Right ventricle myocardium superior (tissue), 1 donor: ENCODE measurements around the gene XRCC3. TPM values are rescaled to one million over a fixed set of nuclear protein-coding genes. Genes with fewer than 3 reads are reported as not detected.

ENCODE experiments used
- ATAC-seq: fragments of 200-7000 bp; cut with Tn5 transposase; one replicate; pipeline ENCODE4 v1.9.1; 2020; ENCODE audit warnings: mild to moderate bottlenecking; ENCODE audit not compliant: poor library complexity
- DNase-seq: peaks from one replicate; pipeline ENCODE4 v3.0.0-alpha.2; 2020
- intact Hi-C: fragments of 100-400 bp; cut with DNase I; formaldehyde crosslinking; loops from one replicate; pipeline ENCODE4 v1.11.2; 2022
- total RNA-seq: library from RNA; stranded (reverse); fragmentation: NEBNext Ultra II Directional; extraction: Animal tissue kit (Norgen Biotek cat#: 25700); gene quantifications from one replicate; pipeline ENCODE4 v1.2.1, GENCODE V29; 2021
- donor health status: DM: no; HTN: yes; CAD: no; lungs with severe emphysema.

XRCC3 gene
- total RNA-seq, 1 donor from 2014 or later = 2.6 TPM

DNA sequence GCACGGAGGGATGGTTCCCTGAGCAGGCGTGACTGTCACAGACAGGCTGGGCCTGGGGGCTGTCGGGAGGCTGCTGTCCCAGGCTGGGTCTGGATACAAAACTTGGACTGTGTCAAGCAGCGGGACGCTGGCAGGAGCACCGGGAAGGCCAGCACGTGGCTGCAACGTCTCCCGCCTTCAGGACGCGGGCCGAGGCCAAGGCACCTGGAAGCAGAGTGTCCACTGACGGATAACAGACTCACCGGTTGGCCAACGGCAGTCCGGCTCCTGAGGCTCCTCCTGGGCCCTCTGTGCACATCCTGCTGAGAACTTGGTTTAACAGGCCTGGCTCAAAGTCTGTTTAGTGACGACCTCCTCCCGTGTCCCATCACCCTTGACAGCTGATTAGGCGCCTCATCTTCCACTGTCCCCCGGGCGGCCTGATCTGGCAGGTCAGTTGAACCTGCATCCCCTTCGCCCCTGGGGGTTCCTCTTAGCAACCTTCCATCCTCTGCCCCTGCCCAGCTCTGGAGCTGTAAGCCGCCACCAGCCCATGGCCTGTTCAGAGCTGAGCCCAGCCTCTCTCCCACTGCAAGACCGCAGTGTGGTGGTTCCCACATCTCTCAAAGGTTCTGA lies 2.5 kb downstream of the XRCC3 start:
- intact Hi-C loops = no loop called here
- ATAC-seq = no peak

DNA sequence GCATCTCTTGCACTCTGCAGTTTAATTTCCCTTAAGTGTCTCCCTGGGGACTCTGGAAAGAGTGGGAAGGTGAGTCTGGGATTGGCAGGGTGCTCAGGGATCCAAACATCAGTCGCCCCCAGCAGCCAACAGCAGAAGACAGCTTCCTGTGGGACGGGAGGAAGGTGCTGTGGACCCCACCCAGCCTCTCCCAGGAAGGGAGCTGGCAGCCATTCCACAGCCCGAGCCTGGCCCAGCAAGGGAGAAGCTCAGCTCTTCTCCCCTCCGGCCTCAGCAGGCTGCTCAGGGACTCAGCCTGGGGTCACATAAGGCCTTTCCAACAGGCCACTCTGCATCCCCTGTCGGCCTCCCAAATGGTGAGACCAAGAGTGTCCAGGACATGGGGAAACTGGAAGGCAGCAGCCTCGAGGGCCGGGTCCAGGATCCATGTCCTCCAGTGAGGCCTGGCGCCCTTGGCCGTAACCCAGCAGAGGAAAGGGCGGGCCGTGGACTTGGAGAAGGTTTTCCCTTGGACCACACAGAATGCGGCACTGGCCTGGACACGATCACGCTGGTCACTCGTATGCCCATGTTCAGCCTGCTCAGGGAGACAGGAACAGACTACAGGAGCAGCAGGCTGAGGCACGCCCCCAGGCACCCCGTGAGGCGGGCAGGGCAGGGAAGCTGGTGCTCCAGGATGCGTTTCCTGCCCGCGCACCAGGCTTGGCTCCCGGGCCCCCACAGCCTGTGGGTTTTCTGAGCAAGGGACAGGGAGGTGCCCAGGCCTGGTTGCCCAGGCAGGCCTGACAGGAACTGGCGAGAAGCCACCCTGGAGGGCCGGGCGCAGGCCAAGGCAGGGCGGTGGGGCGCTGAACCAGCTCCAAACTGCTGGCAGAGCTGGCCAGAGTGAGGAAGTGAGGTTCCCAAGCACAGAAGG lies 3.5 kb downstream of the XRCC3 start:
- DNase-seq = peak; percentile 75
- intact Hi-C loops = no loop called here
- peak; percentile 22 for ATAC-seq

More for the DNA sequence above, 2.5 kb downstream of the XRCC3 start:
- no peak for DNase-seq

DNA sequence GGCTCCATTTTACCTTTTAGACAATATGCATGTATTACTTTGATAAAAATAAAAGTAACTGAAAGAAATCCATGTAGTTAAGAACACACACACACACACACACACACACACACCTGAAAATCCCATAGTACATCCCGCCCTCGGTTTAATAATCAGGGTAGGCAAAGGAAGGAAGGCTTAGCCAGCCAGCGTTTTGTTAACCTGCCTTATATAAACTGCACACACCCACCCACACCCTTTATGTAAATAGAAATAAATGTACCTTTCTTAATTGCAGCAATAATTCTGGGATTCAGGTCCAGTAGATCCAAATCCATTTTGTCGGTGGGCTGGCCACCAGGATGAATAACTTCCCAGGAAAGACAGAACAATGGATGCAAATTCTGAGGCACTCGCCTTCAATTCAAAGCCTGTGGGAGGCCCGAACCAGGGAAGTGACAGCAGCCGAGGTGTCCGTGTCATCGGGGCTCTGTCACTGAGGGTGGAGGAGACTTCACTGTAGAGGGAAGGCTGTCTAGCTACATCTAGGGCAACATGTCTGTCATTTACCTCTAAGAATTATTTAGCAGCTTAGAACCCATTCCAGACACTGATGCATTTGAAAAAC lies 4.4 kb downstream of the XRCC3 start:
- intact Hi-C loops = no loop called here
- DNase-seq = no peak

DNA sequence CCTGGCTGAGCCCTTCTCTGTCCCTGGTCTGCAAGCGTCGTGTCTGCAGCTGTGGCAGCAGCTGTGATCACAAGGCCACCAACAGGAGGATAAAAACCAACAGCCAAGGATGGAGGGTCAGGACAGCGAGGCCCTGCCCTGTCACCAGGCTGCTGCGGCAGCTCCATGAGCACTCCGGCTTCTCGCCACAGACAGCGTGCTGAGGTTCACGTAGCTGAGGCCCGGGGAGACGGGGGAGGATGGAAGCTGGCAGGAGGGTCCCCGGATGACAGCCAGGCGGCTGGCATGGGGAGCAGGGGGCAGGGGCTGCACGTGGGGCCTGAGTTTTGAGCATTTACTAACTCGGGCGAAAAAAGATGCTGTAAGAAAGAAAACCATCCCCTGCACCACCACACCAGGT lies 5.4 kb downstream of the XRCC3 start:
- no peak for DNase-seq
- intact Hi-C loops = no loop called here
- no peak for ATAC-seq

More for the DNA sequence above, 4.4 kb downstream of the XRCC3 start:
- no peak for ATAC-seq

DNA sequence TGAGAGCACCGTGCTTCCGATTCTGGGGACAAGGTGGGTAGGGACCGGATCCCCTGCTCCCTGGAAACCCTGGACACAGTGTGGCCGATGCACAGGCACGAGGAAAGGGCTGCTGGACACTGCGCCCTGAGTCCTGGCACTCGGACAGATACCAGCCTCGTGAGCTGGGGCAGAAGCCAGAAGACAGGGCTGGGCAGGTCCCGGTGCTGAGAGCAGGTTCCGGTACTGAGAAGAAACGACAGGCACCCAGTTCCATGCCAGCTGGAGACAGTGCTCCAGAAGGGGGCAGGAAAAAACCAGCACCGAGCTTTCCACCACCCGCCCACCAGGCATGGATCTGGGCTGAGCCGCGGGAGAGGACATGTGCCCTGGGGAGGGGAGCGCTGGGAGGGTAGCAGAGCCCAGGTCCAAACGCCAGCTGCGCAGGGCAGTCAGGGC lies 6.5 kb downstream of the XRCC3 start:
- no peak for DNase-seq
- peak; percentile 48 for ATAC-seq
- intact Hi-C loops = no loop called here

DNA sequence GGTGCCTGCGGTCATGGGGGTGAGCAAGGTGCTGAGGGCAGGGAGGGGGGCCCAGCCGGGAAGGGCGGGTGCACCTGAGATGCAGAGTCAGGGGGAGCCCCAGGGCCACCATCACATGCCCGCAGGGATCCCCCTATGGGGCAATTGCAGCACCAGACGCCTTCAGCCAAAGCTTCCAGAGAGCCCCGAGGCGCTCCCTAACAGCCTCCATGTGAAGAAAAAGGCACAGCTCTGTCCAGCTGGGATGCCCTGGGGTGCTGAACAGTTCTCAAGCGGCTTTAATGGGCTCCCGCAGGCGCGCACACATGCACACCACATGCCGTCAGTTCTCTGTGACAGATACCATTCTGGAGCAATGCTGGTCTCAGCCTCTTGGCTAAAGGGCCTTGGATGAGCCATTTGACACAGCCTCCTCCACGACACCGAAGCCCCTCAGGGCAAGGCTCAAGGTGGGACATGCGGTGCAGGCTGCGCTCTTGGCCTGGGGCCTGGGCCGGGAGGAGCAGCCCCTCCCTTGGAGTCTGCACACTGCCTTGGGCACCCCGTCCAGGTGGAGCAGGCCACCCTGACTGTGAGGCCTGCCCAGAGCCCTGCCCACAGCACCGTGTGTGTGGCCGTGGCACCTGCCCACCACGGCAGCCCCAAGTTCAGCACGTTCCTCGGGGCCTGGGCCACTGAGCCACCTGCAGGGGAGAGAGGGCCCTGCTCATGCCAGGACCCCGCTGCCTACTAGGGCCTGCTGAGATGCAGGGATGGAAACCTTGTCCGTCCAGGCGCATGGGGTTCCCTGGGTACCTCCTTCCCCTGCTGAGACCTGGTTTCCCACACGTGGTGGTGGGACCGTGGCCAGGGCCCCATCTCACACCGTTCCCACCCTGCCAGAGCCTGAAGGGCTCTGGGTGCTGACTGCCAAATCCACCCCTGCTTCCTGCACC lies 7.7 kb downstream of the XRCC3 start:
- no peak for DNase-seq
- no peak for ATAC-seq
- intact Hi-C loops = no loop called here

DNA sequence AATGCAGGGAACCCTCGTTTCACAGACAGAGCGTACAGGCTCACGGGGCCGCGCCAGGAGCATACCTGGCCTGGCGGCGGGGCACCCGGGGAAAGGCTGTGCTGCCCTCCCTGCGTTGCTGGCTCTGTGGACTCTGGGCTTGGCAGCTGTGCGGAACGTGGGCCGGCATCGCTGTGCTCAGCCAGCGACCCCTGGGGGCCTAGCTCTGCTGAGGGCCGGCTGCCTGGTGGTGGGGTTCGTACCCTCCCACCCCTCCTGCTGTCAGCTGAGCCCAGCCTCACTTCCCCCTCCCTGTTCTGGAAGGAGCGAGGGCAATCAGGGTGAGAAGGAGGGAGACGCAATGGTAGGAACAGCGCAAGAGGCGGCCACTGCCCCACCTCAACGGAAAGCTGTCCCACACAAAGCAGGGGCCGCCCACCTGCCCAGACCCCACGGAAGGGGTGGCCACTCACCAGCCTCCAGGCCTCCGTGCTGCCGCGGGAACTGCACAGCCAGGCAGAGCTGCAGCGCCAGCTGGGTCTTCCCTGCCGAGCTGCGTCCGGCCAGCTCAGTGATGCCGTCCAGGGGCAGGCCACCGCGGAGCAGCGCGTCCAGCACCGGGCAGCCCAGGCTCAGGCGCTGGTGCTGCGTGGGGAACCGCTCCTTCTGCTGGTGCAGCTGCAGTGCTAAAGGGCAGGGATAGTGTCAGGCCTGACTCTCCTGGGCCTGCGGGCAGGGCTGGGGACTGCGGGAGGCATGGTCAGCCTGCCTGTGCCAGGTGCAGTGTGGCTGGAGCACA lies 8.5 kb downstream of the XRCC3 start:
- DNase-seq (no peak), ATAC-seq (no peak)
- intact Hi-C loops = no loop called here

DNA sequence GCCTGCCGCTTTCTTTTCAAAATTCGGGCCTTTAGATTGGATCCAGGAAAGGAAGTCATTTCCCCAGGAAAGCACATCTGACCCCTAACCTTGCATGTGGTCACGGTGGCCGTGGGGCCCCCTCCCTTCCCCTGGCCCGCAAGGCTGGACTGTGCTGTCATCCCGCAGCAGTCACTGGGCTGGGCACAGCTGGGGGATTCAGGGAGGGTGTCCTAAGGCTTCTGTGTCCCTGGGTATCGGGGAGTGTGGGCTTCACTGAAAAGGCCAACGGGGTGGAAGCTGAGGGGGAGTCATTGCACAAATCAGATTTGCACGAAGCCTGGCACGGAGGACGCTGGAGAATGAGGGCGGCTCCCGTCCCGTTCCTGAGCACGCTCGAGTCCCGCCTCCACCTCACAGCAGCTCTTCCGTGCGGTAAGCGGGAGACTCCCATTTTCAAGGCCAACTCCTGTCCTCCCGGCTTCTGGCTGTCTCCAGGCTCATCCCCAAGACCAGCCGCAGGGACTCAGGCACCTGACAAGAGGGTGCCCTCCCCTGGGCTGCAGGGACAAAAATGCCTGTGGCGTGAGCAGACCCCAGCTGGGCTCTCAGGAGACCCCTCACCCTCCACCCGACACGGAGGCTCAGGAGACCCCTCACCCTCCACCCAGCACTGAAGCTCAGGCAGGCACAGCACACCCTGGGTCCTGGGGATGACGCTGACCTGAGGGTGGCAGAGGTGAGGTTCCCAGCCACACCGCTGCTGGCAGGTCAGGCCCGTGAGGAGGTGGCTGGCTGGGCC lies 9.6 kb downstream of the XRCC3 start:
- DNase-seq (no peak), ATAC-seq (no peak)
- intact Hi-C loops = no loop called here

DNA sequence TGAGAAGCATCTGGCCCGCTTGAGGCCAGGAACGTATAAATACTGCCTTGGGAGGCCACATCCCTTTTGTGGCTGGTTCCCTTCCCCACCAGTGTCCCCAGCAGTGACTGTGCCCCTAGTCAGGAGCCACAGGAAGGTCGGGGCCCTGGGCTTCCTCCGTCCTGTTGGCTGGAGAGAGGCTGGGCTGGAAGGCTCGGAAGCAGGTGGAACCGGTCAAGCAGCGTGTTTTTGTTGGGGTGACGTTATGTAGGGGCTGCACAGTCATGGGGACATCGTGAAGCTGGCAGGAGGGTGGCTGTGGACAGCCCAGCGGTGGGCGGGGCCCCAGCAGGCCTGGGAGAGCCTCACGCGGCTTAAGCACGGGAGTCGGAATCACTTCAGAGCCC lies 10.1 kb downstream of the XRCC3 start:
- ATAC-seq = peak; percentile 14
- DNase-seq = peak; percentile 73
- intact Hi-C loops = no loop called here

DNA sequence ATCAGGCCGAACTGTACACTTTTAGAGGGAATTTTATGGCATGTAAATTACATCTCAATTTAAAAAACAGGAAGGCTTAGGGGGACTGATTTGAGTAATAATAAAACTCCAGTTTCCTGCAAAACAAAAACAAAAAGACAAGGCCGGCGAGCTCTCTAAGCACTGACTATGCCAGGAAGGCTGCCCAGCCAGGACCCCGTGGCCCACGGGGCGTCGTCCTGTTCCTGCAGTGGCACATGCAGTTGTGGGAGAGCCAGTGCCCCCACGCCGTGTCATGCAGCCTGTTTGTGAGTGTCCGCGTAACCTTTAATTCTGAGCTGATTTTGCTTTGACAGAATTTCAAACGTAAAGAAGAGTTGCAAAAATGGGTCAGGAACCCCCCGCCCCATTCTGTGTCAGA lies 10.5 kb downstream of the XRCC3 start:
- ATAC-seq = no peak
- intact Hi-C loops = no loop called here
- DNase-seq = no peak

DNA sequence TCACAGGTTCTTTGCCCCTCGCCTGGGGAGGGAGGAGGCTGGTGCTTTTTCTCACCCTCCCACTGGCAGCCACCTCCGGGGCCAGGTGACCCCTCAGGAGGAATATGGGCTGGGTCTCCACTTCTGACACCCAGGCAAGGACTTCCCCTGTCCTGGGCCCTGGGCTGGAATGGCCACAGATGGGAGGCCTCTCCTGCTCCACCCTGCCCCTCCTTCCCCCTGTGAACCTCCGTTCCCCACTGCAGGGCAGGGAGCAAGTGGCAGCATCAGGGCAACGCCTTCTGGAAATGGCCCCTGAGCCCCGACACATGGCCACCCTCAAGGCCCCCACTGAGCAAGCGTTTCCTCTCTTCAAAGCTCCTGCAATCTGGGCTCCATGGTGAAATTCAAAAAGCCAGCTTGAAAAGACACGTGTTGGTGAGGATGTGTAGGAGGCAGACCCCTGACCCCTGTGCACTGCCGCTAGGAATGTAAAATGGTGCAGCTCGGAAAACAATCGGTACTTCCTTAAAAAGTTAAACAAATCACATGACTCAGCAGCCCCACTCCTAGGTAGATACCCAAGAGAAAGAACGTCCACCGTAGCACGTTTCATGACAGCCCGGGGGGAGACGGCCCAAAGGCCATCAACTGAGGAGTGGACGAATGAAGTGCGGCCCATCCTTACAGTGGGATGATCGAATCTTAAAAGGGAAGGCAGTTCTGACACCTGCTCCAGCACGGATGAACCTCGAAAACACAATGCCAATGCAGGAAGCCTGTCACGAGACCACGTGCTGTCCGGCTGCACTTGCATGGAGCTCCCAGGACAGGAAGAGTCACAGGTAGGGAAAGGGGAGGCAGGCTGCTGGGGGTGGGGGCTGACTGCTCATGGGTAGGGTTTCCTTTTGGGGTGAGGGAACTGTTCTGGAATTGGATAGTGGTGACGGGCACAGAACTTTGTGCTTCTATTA lies 11.5 kb downstream of the XRCC3 start:
- ATAC-seq (no peak), DNase-seq (peak; percentile 40)
- intact Hi-C loops = no loop called here

DNA sequence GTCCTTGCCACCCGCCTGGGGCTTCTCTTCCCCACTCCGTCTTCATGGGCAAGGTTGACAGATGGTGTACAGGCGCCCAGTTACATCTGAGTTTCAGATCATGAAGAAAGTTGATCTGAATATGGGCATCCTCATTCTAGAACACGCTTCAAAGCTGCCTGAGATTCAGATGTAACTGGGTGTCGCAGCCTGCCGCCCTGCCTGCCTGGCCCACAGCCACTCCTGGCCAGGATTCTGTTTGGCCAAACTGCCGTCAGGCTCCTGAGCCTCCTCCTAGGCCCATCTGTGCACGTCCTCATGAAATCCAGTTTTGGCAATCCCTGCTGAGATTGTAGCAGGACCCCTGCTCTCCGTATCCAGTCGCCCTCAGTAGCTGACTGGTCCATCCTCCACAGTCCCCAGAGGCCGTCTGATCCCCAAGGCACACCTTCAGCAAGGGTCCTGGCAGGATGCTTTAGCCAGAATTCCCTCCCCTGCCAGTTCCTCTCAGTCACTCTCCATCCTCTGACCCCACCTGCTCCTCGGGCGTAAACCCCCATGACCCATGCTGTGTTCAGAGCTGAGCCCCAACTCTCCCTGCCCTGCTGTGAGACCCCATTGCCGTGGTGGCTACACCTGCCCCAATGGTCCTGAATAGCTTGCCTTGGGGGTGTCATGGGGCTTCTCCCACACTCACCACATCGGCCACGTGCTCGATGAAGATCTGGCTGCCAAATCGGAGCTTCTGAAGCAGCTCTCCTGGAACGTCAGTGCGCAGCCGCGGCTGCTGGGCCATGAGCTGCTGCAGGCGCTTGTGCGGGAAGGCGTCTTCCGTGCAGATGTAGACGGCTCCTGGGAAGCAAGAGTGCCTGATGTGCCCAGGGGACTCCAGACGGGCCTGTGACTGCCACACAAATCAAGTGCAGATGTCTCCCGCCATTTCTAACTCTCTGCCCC lies 12.5 kb downstream of the XRCC3 start:
- intact Hi-C loops = no loop called here
- peak; percentile 40 for DNase-seq
- ATAC-seq = no peak

DNA sequence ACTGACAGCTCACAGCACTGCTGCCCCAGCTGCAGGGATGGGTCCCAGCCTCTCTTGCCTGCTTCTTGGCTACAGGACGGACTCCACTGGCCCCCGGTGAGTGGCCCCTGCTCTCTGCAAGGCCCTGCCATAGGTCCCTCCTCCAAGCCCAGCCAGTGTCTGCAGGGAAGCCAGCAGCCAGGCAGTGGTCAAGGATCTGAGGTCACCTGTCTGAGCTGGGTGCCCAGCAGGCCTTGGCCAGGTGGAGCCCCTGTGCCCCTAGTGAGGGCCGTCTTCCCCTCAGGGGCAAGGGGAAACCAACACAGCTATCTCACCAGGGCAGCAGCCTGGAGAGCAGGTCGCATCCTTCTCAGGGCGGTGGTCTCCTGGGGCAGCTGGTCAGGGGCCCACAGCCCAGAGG lies 13.2 kb downstream of the XRCC3 start:
- ATAC-seq (no peak), DNase-seq (peak; percentile 39)
- intact Hi-C loops = no loop called here

DNA sequence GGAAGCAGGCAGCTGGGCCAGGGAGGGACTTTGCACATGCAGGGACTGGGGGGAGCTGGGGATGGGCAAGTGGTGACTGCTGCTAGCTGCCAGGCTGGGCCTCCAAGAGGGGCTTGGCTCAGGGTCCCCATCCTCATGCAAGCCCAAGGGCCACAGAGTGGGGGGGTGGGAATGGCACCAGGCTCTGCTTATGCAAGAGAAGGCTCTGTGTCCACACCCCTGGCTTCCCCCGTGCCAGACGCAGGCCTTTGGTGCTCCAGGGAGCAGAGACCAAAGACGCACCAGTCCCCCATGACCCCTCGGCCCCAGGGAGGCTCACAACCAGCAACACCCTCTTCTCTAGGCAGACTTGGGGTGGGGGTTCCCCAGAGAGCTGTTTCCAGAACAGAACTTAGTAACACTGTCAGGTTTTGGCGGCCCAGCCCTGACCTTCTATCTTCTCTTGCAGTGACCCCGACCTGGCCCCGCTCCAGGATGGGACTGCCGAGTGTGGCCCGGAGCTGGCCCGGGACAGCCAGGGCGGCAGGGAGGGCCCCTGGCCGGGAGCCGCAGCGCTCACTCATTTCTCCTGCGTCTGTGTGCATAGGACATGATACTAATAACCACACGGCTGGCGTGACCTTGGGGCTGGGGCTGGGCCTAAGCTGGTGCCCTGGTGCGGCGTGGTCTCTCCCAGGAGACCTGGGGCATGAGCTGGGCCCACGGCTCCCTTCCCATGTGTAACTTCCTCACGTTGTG lies 14.3 kb downstream of the XRCC3 start:
- ATAC-seq (peak; percentile 26), DNase-seq (peak; percentile 64)
- intact Hi-C loops = no loop called here
